Chondrocyte (in vitro differentiated cells): Measurements from ENCODE around the gene DDO. TPM values are rescaled to one million over a fixed set of nuclear protein-coding genes. Genes with fewer than 3 reads are reported as not detected.

Experiments
- DNase-seq: peaks from one replicate; pipeline ENCODE4 v3.0.0; 2021; ENCODE audit warnings: mixed read lengths, low spot score
- H3K27ac Mint-ChIP-seq: one replicate; pipeline ENCODE4 v1.8.0; 2021; ENCODE audit warnings: mild to moderate bottlenecking, moderate library complexity, mixed read lengths; ENCODE audit not compliant: unreplicated experiment
- H3K27me3 Mint-ChIP-seq: 2 replicates; pipeline ENCODE4 v1.8.0; 2021; ENCODE audit warnings: low read depth, mixed read lengths
- H3K36me3 Mint-ChIP-seq: 2 replicates; pipeline ENCODE4 v1.8.0; 2021; ENCODE audit warnings: low read depth, mixed read lengths
- H3K4me1 Mint-ChIP-seq: 2 replicates; pipeline ENCODE4 v1.8.0; 2021; ENCODE audit warnings: low read depth, mild to moderate bottlenecking, mixed read lengths
- H3K4me3 Mint-ChIP-seq: one replicate; pipeline ENCODE4 v1.8.0; 2021; ENCODE audit warnings: mild to moderate bottlenecking, moderate library complexity, mixed read lengths; ENCODE audit not compliant: unreplicated experiment
- H3K9me3 Mint-ChIP-seq: 2 replicates; pipeline ENCODE4 v1.8.0; 2021; ENCODE audit warnings: low read depth, mixed read lengths
- CTCF ChIP-seq: fragments of 200-600 bp; sonication (generic); IDR thresholded peaks from 2 replicates; pipeline ENCODE4 v1.5.0; 2021; ENCODE audit warnings: antibody characterized with exemption, mild to moderate bottlenecking, moderate library complexity
- total RNA-seq: library from RNA; stranded (reverse); gene quantifications from 3 replicates; pipeline ENCODE4 v1.2.1, GENCODE V29; 2021

Gene DDO
- total RNA-seq, 1 donor from 2014 or later: not detected

GRCh38 chr6:110392727-110393126, 22.6 kb downstream of the DDO start:
- Mint-ChIP-seq H3K36me3 (no peaks in the 10 kb centered on the region), H3K27me3 (peaks cover 3% of the 10 kb centered on the region), H3K9me3 (no peaks in the 10 kb centered on the region), H3K27ac (no peak overlapping the region), H3K4me1 (no peaks in the 10 kb centered on the region), H3K4me3 (no peak overlapping the region)
- no peak for TF ChIP-seq CTCF
- no peak for DNase-seq

GRCh38 chr6:110390404-110390803, 25.0 kb downstream of the DDO start:
- Mint-ChIP-seq H3K4me1 (no peaks in the 10 kb centered on the region), H3K27me3 (peaks cover 3% of the 10 kb centered on the region), H3K27ac (no peak overlapping the region), H3K4me3 (no peak overlapping the region), H3K9me3 (no peaks in the 10 kb centered on the region), H3K36me3 (no peaks in the 10 kb centered on the region)
- DNase-seq: no peak
- TF ChIP-seq CTCF: no peak

- Mint-ChIP-seq H3K27ac (no peak overlapping the region), H3K4me3 (no peak overlapping the region), H3K36me3 (no peaks in the 10 kb centered on the region), H3K9me3 (no peaks in the 10 kb centered on the region), H3K4me1 (no peaks in the 10 kb centered on the region), H3K27me3 (peaks cover 3% of the 10 kb centered on the region)
- DNase-seq: no peak
- no peak for TF ChIP-seq CTCF
Observed at GRCh38 chr6:110389689-110390382, 25.5 kb downstream of the DDO start.

GRCh38 chr6:110387986-110388385, 27.4 kb downstream of the DDO start:
- no peak for DNase-seq
- Mint-ChIP-seq H3K27me3 (peaks cover 8% of the 10 kb centered on the region), H3K4me1 (no peaks in the 10 kb centered on the region), H3K4me3 (no peak overlapping the region), H3K9me3 (no peaks in the 10 kb centered on the region), H3K27ac (no peak overlapping the region), H3K36me3 (no peaks in the 10 kb centered on the region)
- TF ChIP-seq CTCF: no peak

GRCh38 chr6:110385458-110385863, 29.9 kb downstream of the DDO start:
- no peak overlapping the region for H3K4me3 Mint-ChIP-seq
- DNase-seq: no peak
- peaks cover 1% of the 10 kb centered on the region for H3K36me3 Mint-ChIP-seq
- H3K4me1 Mint-ChIP-seq: no peaks in the 10 kb centered on the region
- peaks cover 20% of the 10 kb centered on the region for H3K27me3 Mint-ChIP-seq
- peaks cover 10% of the 10 kb centered on the region for H3K9me3 Mint-ChIP-seq
- no peak for TF ChIP-seq CTCF
- no peak overlapping the region for H3K27ac Mint-ChIP-seq
